Hematopoietic multipotent progenitor cell treated with erythropoietin and hydrocortisone succinate and interleukin-3 and kit ligand, for 8 days (in vitro differentiated cells): ENCODE data around the gene ZNF547.
A peak's percentile ranks its signal among the peaks of the same experiment; 100 is the strongest.
"Not testable (repeated sequence)": the region's sequence is repeated elsewhere in the genome, so short reads cannot be mapped to it uniquely, and the experiment has no call there.

ENCODE experiments used
- DNase-seq: peaks from one replicate; pipeline ENCODE4 v3.0.0-alpha.2; 2015

Gene ZNF547

DNA sequence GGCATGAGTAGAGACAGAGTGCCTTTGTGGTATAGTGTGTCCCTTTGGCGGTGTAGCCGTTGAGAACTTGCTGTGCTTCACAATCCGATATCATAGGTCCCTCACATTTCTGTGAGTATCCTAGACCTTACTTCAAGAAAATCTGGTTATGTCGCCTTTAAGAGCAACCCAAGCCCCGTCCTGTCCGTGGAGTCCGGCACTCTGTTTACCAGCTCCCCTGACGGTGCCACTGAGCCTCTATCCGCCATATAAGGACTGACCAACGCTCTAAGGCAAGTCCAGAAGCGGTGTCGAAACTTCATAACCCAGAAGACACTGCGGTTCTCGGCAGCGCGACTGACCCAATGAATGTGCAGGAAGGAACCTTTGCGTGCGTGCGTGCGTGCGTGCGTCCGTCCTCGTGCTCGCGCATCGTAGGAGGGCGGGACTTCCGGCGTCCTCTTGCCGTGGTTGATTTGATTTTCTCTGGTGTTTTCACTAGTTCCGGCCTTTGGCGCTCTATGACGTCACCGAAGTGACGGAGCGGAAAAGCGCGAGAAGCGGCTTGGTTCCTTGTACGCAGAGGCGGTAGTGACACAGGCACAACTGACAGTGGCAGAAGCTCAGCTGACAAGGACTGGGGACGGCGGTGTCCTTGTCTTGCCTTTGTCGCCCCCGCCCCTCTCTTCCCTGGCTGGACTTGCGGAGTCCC, at the start of gene ZNF547, which contains the start of gene TRAPPC2B:
Gene ZNF547, plus strand, starts transcription at position 555 of the 691 bp plus-strand sequence. CDS start 5,005 bp downstream, outside the sequence.
Gene TRAPPC2B, plus strand, starts transcription at position 555 of the 691 bp plus-strand sequence. CDS start 1,283 bp downstream, outside the sequence.
- DNase-seq = peak; percentile 99

DNA sequence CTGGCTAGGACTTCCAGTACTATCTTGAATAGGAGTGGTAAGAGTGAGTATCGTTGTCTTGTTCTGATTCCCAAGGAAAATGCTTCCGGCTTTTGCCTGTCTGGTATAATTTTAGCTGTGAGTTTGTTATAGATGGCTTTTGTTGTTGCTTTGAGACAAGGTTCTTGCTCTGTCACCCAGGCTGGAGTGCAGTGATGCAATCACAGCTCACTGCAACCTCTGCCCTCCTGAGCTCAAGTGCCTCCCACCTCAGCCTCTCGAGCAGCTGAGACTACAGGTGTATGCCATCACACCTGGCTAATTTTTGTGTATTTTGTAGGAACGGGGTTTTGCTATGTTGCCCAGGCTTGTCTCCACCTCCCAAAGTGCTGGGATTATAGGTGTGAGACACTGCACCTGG, 49.2 kb upstream of the ZNF547 start:
- no peak for DNase-seq

DNA sequence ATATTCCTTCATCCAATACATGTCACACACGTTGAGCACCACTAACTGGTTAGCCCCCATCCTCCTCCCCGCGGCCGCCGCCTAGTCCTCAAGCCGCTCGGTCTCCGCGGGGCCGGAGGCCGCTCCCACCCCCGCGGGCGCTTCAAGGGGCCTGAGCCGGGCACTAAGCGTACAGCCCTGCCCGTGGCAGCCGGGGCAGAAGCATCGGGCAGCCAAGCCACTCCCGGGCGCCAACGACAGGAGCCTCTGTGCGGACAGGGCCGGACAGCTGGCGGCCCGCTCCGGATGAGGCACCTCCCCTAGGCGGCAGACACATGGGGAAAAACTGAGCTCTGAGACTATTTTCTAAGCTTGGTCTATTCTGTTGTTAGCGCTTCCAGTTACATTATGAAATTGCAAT, 45.8 kb upstream of the ZNF547 start:
- DNase-seq = no peak

DNA sequence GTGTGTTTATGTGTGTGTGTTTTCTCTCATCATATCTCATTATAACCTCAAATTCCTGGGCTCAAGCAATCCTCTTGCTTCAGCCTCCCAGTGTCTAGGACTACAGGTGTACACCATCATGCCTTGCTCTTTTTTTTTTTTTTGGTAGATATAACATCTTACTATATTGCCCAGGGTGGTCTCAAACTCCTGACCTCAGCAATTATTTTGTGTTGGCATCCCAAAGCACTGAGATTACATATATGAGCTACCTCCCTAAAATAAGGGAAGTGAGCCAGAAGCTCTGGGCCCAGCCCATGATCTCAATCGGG, 43.5 kb upstream of the ZNF547 start:
- no peak for DNase-seq

DNA sequence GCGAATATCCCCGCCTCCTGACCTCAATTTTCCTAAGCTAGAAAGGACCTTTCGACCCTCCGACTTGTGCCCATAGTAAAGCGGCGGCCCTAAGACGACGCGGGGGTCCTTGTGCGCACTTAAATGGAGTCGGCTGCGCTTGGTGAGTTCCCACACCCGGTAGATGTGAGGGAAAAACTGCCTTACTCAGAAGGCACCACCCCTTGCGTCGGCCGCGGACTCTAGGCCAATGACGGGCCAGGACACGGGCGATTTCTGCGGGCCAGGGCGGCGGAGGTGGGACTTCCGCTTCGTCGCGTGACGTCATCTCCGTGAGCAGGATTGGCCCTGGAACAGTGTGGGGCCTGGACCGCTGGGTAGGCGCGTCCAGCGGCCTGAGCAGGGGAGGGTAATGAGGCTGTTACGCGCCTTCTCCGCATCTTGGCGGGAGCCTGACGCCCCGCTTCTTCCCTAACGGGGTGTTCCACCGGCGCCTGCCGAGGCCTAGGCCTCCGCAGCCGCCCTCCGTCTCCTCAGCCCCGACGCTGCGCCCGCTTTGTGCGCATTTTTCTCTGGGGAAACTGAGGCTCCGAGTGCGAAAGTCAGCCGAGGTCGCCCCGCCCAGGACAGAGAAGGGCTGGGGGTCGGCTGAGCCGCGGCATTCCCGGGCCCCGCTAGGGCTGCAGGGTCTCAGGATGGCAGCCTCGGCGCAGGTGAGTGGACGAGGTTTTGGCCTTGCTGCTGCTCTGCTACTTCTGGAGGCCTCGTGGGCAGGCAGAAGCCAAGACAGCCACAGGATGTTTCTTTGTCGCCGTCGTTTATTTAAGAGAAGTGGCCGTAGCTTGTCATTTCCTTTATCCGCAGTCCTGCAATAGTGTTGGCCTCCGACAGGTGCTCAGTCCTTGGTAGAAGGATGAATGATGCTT, 42.9 kb upstream of the ZNF547 start, which contains the start of gene ZNF543:
Gene ZNF543, plus strand, starts transcription at position 293 of the 905 bp plus-strand sequence. Its CDS starts 382 bp downstream, at position 675.
- DNase-seq = peak; percentile 97

DNA sequence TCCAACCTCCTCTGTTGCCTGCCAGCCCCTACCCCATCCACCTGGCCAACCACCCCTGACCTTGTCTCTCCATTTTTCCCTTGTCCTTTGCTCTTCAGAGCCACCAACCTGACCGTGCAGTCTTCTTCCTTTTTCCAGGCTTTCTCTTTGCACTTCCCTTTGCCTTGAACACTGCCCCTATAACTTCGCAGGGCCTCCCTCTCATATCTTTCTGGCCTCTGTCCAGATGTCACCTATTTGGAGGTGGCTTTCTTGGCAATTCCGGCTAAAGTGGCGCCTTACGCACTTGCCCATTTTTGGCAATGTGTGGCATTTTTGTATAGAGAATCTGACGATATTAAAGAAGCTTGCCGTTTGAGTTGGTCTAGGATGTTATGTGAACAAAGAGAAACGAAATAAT, 42.2 kb upstream of the ZNF547 start:
- peak; percentile 13 for DNase-seq

DNA sequence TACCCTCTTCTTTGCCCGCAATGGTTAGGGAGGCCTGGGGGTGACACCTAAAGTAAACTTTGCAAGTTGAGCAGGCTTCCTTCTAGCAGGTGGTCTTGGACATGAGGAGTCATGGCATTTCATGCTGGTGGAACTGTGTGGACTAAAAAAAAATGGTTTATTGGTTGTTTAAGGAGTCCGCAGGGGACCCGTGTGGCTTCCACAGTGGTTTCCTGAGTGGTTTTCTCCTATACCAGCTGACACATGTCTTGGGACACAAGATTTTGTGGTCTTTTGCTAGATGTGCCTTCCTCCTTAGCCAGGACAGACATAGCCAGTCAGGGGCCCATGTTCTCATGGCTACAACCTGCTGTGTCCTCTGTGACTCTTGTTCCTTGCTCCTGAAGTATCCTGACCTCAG, 41.6 kb upstream of the ZNF547 start:
- no peak for DNase-seq

DNA sequence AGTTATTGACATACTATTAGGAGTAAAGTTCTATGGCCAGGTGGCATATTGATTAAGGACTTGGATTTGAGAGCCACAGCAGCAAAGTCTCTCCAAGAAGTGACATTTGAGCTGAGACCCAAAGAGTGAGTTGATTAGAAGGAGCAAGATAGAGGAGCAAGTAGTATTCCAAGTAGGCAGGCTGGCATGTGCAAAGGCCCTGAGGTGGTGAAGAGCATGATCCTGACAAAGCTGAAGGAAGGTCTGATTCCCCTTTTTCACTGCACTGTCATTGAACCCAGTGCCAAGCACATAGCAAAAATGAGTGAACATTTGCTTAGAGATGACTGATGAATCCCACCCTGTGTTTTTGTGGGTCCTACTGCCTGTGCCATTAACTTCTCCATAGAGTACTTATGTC, 38.4 kb upstream of the ZNF547 start:
- no peak for DNase-seq

DNA sequence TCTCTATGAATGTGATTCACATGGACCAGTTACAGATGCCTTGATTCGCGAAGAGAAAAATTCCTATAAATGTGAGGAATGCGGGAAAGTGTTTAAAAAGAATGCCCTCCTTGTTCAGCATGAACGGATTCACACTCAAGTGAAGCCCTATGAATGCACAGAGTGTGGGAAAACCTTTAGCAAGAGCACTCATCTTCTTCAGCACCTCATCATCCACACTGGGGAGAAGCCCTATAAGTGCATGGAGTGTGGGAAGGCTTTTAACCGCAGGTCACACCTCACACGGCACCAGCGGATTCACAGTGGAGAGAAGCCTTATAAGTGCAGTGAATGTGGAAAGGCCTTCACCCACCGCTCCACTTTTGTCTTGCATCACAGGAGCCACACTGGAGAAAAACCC, 35.4 kb upstream of the ZNF547 start:
- DNase-seq = no peak

DNA sequence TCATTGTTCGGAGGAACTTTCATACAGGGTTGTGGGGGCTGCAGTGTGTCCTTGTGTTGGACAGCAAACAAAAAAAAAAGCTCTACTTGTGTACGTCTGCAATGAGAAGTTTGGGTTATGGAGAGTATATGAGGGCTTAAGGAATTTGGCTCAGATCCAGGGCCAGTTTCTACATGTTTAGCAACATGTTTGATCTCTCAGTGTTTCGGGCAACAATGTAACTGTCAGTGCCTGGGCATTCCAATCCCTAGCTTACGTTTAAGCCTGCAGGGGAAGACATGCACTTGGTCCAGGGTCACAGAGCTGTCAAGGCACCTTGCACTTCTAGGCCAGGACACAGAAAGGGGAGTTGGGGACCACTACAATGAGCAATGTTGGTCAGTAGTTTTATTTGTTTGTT, 29.2 kb upstream of the ZNF547 start:
- no peak for DNase-seq

DNA sequence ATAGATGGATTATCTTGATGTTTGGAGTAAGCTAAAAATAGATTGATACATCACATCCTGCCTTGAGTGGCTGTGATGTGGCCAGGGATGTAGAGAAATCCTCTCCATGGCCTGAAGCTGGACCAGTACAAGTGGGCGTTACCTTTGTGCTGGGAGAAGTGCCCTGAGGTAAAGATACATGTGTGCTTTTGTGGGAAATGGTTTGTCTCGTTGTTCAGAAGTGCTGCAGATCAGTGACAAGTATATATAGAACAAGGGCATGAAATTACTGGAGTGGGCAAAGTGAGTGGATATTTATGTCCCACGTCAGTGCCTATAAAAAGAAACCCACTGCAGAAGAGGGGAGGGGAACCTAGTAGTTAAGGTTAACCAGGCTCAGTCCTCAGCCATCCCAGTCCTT, 24.5 kb upstream of the ZNF547 start:
- DNase-seq = no peak

DNA sequence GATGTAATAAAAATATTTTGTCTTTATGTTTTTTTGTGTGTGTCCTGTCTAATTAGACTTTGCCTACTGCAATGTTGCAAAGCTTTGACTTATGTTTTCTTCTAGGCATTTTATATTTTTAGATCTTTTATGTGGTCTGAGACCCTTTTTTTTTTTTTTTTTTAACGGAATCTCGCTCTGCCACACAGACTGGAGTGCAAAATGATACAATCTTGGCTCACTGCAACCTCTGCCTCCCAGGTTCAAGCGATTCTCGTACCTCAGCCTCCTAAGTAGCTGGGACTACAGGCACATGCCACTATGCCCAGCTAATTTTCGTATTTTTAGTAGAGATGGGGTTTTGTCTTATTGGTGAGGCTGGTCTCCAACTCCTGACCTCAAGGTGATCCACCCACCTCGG, 20.8 kb upstream of the ZNF547 start:
- DNase-seq = no peak

DNA sequence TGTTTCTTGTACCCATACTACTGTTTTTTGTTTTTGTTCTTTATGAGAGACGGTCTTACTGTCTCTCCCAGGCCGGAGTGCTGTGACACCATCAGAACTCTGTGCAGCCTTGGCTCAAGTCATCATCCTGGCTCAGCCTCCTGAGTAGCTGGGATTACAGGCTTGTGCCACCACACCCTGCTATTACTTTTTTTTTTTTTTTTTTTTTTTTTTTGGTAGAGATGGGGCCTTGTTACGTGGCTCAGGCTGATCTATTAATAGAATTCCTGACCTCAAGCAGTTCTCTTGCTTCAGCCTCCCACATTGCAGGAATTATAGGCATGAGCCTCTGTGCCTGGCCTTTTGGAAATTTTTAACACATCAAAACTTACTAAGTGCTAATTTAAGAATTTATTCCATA, 15.2 kb upstream of the ZNF547 start:
- DNase-seq = no peak

DNA sequence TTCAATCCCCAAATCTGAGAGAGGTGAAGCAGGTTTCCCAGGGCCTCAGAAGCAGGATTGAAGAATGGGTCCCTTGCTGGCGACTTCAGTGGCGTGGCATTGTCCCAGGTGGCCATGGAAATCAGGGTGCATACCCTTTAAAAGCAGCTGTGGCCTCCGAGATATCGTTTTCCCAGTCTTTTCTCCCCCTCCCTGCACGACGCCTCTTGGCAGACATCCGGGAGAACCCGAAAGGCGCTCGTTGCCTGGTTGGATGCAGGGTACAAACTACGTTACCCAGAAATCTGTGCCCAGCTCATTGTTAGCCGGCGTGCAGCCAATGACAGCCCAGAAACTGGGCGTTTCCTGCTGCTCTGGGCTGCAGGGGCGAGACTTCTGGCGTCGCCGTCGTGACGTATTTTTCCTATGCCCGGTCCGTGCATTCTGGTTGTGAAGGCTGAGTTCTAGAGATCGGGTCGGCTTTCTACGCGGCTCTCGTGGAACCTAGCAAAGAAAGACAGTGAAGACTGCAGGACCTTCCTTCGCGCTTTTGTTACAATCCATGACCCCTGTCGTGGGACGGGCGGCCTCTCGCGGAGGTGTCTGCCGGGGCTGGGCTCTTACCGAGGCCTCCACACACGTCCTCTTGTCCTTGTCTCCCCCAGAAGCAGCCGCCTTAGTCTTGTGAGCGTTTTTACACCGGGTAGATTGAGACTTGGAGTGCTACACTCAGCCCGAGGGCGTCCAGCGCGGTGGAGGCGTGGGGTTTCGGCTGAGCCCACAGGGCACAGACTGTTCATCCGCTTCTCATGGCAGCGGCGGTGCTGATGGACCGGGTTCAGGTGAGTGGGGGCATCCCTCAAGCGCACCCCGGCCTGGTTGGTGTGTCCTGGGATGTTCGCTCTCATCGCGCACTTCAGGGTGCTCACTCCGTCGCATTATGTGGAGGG, 12.2 kb upstream of the ZNF547 start, which contains the start of gene ZNF304:
Gene ZNF304, plus strand, starts transcription at position 395 of the 929 bp plus-strand sequence. Its CDS starts 394 bp downstream, at position 789.
- DNase-seq = peak; percentile 98

DNA sequence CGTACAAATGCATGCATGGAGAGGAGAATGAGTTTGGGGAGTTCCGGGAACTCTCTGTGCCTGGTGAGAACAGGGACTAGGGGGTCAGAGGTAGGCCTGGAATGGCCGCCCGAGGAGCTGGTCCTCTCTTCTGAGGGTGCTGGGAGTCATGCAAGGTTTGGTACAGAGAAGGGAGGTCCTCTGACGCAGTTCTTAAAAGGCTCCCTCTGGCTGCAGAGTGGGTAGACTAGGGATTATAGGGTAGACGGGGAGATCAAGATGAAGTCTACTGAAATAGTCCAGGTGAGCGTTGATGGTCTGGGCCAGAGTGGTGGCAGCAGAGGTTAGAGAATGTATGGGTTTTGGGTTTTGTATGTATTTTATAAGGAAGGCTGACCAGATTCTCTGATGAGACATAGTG, 11.5 kb upstream of the ZNF547 start:
- peak; percentile 37 for DNase-seq

DNA sequence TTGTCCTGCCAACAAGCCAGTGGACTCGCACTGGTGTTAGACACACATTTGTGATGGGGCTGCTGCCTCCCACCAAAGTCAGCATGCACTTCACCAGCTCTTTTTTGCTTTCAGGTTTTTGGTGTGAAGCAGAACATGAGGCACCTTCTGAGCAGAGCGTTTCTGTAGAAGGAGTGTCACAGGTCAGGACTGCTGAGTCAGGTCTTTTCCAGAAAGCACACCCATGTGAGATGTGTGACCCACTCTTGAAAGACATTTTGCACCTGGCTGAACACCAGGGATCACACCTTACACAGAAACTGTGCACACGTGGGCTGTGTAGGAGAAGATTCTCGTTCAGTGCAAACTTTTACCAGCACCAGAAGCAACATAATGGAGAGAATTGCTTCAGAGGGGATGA, 7.4 kb upstream of the ZNF547 start:
- DNase-seq = no peak

DNA sequence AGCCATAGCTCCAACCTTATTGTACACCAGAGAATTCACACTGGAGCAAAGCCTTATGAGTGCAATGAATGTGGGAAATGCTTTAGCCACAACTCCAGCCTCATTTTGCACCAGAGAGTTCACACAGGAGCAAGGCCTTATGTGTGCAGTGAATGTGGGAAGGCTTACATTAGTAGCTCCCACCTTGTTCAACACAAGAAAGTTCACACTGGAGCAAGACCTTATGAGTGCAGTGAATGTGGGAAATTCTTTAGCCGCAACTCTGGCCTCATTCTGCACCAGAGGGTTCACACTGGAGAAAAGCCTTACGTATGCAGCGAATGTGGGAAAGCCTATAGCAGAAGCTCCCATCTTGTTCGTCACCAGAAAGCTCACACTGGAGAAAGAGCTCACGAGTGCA, 5.9 kb upstream of the ZNF547 start:
- no peak for DNase-seq

DNA sequence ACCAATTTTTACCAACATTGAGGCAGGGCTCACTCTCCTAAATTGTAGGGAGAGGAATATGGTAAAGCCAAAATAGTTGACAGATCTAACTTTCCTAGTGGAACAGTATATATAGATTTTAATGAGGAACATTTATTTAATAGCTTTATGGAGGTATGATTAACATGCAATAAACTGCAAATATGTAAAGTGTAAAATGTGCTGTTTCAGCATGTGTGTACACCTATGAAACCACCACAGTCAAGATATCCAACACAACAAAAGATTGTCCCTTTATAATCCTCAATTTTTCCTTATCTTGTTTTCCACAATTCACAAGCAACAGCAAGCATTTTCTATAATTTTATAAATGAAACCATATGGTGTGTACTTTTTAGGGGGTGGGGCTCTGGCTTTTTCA, 4.1 kb upstream of the ZNF547 start:
- no peak for DNase-seq

DNA sequence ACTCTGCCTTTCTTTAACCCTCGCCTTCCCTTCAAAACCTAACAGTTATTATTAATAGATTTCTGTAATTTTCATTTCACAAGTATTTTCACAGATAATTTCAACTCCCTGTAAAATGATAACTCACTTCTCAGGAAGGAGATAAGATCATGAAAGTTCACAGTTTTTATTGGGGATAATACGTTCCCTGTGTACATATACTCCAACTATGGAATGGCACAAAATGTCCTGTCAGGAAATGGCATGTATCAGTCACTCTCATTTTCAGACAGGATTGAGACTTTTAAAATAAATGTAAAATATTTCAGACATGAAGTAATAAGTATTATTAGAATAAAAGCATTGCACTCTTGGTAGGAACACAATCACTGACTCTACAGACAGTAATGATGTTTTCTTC, 932 bp upstream of the ZNF547 start:
- DNase-seq = peak; percentile 8

DNA sequence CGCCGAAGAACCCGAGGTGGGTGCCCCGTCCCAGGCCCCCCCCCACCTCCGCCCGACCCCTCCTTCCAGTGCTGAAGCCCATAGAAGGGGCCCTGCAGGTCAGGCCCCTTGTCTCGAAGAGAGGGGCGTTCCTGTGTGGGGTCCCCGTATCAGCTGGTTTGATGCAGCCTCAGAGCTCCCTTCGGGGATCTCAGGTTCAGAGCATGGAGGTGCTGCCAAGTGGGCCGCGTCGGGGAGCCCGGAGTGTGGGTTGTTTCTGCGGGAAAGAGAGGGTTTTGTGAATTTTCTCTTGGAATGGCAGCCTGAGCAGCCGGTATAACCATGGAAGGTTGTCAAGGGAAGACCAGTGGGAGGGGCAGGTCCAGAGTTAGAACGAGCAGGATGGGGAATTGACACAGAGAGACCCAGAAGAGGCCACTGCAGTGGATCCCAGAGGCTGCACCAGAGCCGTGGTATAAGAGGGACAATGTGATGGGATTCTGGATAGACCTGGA, 384 bp downstream of the ZNF547 start:
- peak; percentile 12 for DNase-seq

DNA sequence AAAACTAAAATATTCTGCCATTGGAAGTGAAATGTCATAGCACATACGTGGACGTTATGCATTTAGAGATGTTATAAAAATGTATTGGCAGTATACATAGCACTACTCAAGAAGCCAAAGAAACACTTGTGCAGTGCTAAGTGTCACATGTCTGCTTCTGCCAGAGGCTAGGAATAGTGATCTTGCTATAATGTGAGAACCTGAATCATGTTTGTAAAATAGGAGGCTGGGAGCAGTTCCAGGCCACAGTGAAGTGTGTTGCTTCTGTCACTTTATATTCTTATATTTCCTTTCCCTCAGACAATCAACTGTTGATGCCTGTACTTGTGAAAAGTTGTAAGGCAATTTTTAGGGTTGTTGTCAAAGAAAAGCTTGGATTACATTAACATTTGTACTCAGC, 3.4 kb downstream of the ZNF547 start:
- DNase-seq = no peak

DNA sequence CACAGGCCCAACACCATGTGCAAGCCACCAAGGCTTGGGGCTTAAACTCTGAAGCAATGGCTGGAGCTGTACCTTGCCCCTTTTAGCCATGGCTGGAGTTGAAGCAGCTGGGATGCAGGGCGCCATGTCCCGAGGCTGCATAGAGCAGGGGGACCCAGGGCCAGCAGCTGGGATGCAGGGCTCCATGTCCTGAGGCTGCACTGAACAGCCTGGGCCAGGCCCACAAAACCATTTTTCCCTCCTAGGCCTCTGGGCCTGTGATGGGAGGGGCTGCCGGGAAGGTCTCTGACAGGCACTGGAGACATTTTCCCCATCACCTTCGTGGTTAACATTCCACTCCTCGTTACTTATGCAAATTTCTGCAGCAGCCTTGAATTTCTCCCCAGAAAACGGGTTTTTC, 10.8 kb downstream of the ZNF547 start:
- DNase-seq = no peak

DNA sequence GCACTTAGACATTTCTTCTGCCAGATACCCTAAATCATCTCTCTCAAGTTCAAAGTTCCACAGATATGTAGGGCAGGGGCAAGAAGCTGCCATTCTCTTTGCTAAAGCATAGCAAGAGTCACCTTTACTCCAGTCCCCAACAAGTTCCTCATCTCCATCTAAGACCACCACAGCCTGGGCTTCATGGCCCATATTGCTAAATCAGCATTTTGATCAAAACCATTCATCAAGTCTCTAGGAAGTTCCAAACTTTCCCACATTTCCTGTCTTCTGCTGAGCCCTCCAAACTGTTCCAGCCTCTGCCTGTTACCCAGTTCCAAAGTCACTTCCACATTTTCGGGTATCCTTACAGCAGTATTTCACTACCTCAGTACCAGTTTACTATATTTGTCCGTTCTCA, 11.3 kb downstream of the ZNF547 start:
- not testable (repeated sequence) for DNase-seq
